ENCODE results near the gene FHOD3. TPM values are rescaled to one million over a fixed set of nuclear protein-coding genes. Genes with fewer than 3 reads are reported as not detected.

FHOD3 gene
- total RNA-seq, 1 donor from 2014 or later: 8.9 TPM

GRCh38 chr18:36757991-36758390, 460.5 kb downstream of the FHOD3 start:
- no peak overlapping the region for H3K4me3 Mint-ChIP-seq (ENCODE audit: unreplicated experiment)
- H3K4me1 Mint-ChIP-seq (ENCODE audit: low read depth): peaks cover 15% of the 10 kb centered on the region
- TF ChIP-seq CTCF (IDR thresholded peaks at IDR 0.05): no peak

DNA sequence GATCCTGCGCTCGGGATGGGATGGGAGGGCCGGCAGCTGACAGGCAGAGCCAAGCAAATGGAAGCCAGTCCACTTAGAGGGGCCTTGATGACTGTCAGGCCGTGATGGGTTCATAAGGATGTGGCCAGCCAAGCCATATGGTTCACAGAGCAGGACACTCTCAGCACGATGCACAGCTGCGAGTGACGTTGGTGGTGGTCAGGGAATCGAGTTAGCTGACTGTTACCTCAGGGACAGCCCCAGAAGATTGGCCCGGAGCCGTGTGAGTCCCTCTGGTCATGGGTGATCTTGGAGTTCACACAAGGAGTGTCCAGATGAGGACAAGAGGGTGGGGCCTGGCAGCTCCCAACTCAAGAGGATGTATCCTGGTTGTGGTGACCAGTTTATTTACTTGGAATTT, 461.1 kb downstream of the FHOD3 start:
- no peaks in the 10 kb centered on the region for H3K27me3 Mint-ChIP-seq (ENCODE audit: low read depth)
- DNase-seq (ENCODE audit: low spot score): no peak
- no peak overlapping the region for H3K27ac Mint-ChIP-seq (ENCODE audit: unreplicated experiment)
- peaks cover 8% of the 10 kb centered on the region for H3K4me1 Mint-ChIP-seq (ENCODE audit: low read depth)
- no peaks in the 10 kb centered on the region for H3K9me3 Mint-ChIP-seq (ENCODE audit: low read depth)
- H3K36me3 Mint-ChIP-seq (ENCODE audit: low read depth): peaks cover 1% of the 10 kb centered on the region
- no peak for TF ChIP-seq CTCF (IDR thresholded peaks at IDR 0.05)
- H3K4me3 Mint-ChIP-seq (ENCODE audit: unreplicated experiment): no peak overlapping the region

More at GRCh38 chr18:36757991-36758390, 460.5 kb downstream of the FHOD3 start:
- Mint-ChIP-seq H3K36me3 (ENCODE audit: low read depth) (peaks cover 1% of the 10 kb centered on the region), H3K27me3 (ENCODE audit: low read depth) (no peaks in the 10 kb centered on the region), H3K9me3 (ENCODE audit: low read depth) (no peaks in the 10 kb centered on the region), H3K27ac (ENCODE audit: unreplicated experiment) (no peak overlapping the region)
- no peak for DNase-seq (ENCODE audit: low spot score)

DNA sequence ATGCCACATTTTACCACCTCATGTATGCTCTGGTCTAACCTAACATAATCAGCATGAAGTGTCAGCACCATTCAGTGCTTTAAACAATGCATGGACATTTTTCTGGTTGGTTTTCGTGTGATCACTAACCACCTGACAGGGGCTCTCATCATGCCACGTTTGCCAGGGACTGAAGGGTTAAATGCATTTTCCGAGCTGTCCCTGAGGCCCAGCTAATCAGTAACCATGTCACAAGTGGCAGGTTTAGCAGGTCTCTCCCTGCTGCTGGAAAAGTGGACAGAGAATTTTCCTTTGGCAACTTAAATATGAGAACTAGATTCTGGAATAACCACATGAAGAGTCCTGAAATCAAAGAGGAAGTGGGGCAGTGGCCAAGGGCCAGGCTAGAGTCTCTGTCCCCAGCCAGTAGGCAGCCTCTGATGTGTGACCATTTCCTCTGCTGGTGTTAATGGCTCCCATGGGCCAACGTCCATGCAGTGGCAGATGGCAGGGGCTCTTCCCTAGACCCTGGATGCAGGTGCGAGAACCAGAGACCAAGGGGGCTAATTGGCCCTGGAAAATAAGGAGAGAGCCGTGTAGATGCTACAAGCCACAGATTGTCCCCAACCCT, 461.8 kb downstream of the FHOD3 start:
- no peak for TF ChIP-seq CTCF (IDR thresholded peaks at IDR 0.05)
- no peak overlapping the region for H3K27ac Mint-ChIP-seq (ENCODE audit: unreplicated experiment)
- H3K27me3 Mint-ChIP-seq (ENCODE audit: low read depth): no peaks in the 10 kb centered on the region
- peaks cover 6% of the 10 kb centered on the region for H3K4me1 Mint-ChIP-seq (ENCODE audit: low read depth)
- H3K36me3 Mint-ChIP-seq (ENCODE audit: low read depth): peaks cover 1% of the 10 kb centered on the region
- no peaks in the 10 kb centered on the region for H3K9me3 Mint-ChIP-seq (ENCODE audit: low read depth)
- no peak overlapping the region for H3K4me3 Mint-ChIP-seq (ENCODE audit: unreplicated experiment)
- no peak for DNase-seq (ENCODE audit: low spot score)

GRCh38 chr18:36760598-36760997, 463.1 kb downstream of the FHOD3 start:
- no peaks in the 10 kb centered on the region for H3K9me3 Mint-ChIP-seq (ENCODE audit: low read depth)
- H3K27me3 Mint-ChIP-seq (ENCODE audit: low read depth): no peaks in the 10 kb centered on the region
- H3K4me3 Mint-ChIP-seq (ENCODE audit: unreplicated experiment): no peak overlapping the region
- H3K36me3 Mint-ChIP-seq (ENCODE audit: low read depth): peaks cover 1% of the 10 kb centered on the region
- DNase-seq (ENCODE audit: low spot score): no peak
- no peak for TF ChIP-seq CTCF (IDR thresholded peaks at IDR 0.05)
- H3K27ac Mint-ChIP-seq (ENCODE audit: unreplicated experiment): no peak overlapping the region
- peaks cover 6% of the 10 kb centered on the region for H3K4me1 Mint-ChIP-seq (ENCODE audit: low read depth)

DNA sequence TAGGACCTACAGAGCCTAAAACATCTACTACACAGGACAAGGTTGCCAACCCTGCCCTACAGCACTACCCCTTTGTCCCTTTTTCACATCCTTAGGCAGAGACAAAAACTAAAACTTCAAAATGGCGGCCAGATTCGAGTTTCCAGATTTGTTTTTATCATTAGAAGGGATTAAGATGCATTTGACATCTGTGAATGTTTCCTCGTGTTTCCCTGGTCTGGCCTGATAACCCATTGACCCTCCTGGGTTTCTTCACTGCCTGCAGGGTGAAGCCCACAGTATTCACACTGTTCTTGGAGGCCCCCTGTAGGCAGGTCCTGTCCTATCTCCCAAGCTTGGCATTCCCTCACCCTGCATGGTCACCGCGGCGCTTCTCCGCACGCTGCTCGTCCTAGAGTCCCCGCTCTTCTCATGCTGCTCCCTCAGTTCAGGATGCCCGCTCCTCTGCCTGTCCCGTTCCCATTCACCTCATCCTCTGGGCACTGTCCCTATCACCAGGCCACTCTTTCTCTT, 463.7 kb downstream of the FHOD3 start:
- no peak for DNase-seq (ENCODE audit: low spot score)
- no peak for TF ChIP-seq CTCF (IDR thresholded peaks at IDR 0.05)
- H3K27me3 Mint-ChIP-seq (ENCODE audit: low read depth): no peaks in the 10 kb centered on the region
- H3K27ac Mint-ChIP-seq (ENCODE audit: unreplicated experiment): no peak overlapping the region
- H3K9me3 Mint-ChIP-seq (ENCODE audit: low read depth): no peaks in the 10 kb centered on the region
- H3K4me3 Mint-ChIP-seq (ENCODE audit: unreplicated experiment): no peak overlapping the region
- H3K4me1 Mint-ChIP-seq (ENCODE audit: low read depth): peaks cover 4% of the 10 kb centered on the region
- peaks cover 1% of the 10 kb centered on the region for H3K36me3 Mint-ChIP-seq (ENCODE audit: low read depth)

Data from chondrocyte (in vitro differentiated cells).